GM06990 (cell line): ENCODE results near the gene CETN1.
A peak's percentile ranks its signal among the peaks of the same experiment; 100 is the strongest.

Source experiments
- DNase-seq: peaks from one replicate; pipeline ENCODE4 v3.0.0-alpha.2; 2011; ENCODE audit not compliant: insufficient read length; ENCODE audit errors: extremely low read depth
- H3K27me3 ChIP-seq: replicated peaks from 2 replicates; pipeline ENCODE4 v1.6.0; 2011; ENCODE audit warnings: low read length; ENCODE audit not compliant: control insufficient read depth, insufficient read depth
- H3K36me3 ChIP-seq: 2 replicates; pipeline ENCODE4 v1.5.1; 2011; ENCODE audit warnings: low read length; ENCODE audit not compliant: control insufficient read depth, insufficient read depth
- H3K4me3 ChIP-seq: replicated peaks from 2 replicates; pipeline ENCODE4 v1.5.1; 2011; ENCODE audit warnings: low read depth, mild to moderate bottlenecking, control low read depth, low read length
- TF ChIP-seq, protein P1 (sequence below): IDR thresholded peaks from 2 replicates; pipeline ENCODE4 v1.5.1; 2011; ENCODE audit warnings: low read length, control low read depth, mild to moderate bottlenecking, inconsistent platforms; ENCODE audit not compliant: insufficient read depth, poor library complexity, severe bottlenecking

The CETN1 gene

DNA sequence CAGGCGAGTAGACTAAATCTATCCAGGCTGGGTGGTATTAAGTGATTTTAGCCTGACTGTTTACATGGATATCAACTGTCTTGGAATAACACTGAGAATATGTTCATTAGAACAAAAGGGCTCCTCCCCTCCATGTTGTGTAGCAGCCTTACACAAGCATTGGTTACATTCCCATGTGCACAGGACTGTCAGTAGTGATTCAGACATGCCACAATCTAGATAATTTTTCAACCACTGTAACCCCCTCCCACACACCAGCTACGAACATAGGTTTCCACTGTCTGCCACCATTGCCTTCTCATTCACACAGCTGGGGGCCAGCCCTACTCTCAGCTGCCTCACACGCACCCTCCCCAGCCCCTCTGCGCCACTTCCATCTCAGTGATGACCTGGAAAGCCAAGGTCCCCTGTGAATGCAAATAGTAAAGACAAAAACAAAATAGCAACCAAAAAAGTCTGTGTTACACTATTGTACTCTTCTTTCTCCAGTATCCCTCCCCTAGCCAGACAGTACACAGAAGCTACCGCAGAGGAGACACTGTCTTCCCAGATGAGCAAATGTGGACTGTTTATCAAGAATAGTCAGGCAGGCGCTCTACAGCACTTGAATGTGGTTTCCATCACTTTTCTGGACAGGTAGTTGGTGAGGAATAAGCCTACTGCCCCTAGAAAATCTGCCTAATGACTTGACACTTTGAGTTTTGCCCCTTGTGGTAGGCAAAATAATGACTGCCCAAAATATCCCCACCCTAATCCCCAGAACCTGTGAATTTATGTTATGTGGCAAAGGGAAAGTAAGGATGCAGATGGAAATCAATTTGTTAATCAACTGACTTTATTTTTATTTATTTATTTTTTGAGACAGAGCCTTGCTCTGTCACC lies 49.3 kb downstream of the CETN1 start:
- DNase-seq: no peak
- Histone ChIP-seq H3K27me3 (no peaks in the 10 kb centered on the region), H3K36me3 (no peaks in the 10 kb centered on the region), H3K4me3 (no peak overlapping the region)
- TF ChIP-seq, protein P1, sequence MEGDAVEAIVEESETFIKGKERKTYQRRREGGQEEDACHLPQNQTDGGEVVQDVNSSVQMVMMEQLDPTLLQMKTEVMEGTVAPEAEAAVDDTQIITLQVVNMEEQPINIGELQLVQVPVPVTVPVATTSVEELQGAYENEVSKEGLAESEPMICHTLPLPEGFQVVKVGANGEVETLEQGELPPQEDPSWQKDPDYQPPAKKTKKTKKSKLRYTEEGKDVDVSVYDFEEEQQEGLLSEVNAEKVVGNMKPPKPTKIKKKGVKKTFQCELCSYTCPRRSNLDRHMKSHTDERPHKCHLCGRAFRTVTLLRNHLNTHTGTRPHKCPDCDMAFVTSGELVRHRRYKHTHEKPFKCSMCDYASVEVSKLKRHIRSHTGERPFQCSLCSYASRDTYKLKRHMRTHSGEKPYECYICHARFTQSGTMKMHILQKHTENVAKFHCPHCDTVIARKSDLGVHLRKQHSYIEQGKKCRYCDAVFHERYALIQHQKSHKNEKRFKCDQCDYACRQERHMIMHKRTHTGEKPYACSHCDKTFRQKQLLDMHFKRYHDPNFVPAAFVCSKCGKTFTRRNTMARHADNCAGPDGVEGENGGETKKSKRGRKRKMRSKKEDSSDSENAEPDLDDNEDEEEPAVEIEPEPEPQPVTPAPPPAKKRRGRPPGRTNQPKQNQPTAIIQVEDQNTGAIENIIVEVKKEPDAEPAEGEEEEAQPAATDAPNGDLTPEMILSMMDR: peak; percentile 9

DNA sequence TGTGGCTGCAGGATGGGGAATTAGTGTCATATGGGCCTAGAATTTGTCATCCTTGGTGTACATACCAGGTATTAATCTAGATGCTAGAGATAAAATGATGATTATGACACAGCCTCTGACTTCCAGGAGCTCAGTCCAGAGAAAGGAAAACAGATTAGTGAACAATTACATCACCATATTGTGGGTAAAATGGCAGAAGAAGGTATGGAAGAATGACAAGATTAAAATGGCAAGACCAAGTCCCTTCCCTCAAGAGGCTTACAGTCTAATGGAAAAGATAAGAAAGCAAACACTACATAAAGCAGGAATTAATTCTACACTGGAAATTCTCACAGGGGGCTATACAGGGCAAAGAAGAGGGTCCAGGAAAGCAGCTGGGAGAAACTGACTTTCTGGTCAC lies 51.4 kb downstream of the CETN1 start:
- no peak for DNase-seq
- H3K27me3 ChIP-seq: no peaks in the 10 kb centered on the region
- TF ChIP-seq, protein P1: no peak

More for the DNA sequence above, 51.4 kb downstream of the CETN1 start:
- Histone ChIP-seq H3K4me3 (no peak overlapping the region), H3K36me3 (no peaks in the 10 kb centered on the region)
